ENCODE data around the gene ARSD. TPM values are rescaled to one million over a fixed set of nuclear protein-coding genes. Genes with fewer than 3 reads are reported as not detected.
"Not testable (repeated sequence)": the region's sequence is repeated elsewhere in the genome, so short reads cannot be mapped to it uniquely, and the experiment has no call there.

The ARSD gene
- total and polyA plus RNA-seq, 12 donors: 4.2 to 19.0 (median 6.8) TPM

DNA sequence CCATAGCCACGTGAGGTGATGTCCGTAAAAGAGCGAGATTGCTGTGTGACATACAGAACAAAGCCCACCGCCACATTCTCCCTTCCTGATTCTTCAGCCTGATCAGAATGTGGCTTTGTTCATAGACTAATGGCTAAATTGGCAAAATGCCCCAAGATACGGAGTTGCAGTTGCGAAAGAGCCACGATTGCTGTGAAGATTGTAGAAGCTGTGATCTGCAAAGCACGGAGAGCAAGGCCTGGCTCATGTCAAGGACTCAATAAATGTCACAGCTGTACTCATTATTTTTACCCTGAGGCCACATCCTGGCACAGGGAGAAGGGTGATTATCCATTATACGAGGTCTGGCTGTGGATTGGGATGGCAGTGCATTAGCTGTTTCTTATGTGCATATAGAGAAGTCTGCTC, 34.2 kb downstream of the ARSD start:
- TF ChIP-seq, protein P1, sequence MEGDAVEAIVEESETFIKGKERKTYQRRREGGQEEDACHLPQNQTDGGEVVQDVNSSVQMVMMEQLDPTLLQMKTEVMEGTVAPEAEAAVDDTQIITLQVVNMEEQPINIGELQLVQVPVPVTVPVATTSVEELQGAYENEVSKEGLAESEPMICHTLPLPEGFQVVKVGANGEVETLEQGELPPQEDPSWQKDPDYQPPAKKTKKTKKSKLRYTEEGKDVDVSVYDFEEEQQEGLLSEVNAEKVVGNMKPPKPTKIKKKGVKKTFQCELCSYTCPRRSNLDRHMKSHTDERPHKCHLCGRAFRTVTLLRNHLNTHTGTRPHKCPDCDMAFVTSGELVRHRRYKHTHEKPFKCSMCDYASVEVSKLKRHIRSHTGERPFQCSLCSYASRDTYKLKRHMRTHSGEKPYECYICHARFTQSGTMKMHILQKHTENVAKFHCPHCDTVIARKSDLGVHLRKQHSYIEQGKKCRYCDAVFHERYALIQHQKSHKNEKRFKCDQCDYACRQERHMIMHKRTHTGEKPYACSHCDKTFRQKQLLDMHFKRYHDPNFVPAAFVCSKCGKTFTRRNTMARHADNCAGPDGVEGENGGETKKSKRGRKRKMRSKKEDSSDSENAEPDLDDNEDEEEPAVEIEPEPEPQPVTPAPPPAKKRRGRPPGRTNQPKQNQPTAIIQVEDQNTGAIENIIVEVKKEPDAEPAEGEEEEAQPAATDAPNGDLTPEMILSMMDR (IDR thresholded peaks at IDR 0.05): no peak
- intact Hi-C loops (cut with DNase I): no loop called here

DNA sequence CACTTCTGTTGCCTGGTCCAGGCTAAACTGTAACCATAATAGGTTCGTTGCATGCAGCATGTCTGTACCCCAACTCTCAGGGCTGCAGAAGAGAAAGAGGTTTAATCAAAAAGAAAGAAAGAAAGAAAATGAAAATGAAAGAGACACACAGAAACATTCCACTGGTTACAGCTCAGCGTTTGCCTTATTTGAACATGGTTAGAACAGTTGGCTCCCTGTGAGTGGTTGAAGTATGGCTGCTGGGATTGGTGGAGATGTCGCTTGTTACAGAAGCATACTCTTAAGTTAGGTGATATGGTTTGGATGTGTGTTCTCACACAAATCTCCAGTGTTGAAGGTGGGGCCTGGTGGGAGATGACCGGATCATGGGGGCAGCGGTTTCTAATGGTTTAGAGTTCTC, 36.3 kb downstream of the ARSD start:
- H3K27ac ChIP-seq: no peak overlapping the region
- ATAC-seq (no peak), DNase-seq (no peak)
- no peaks in the 10 kb centered on the region for H3K9me3 ChIP-seq
- whole genome bisulfite sequencing, 2 donors: 96 to 99% methylated on average over 5 of the region's 5 CpGs
- peaks cover 0 to 27% (median 0%) of the 10 kb centered on the region in 9 donors for H3K4me1 ChIP-seq
- no peaks in the 10 kb centered on the region for H3K36me3 ChIP-seq
- TF ChIP-seq, protein P1 (IDR thresholded peaks at IDR 0.05): no peak
- H3K4me3 ChIP-seq: no peak overlapping the region
- peaks cover 0 to 4% (median 0%) of the 10 kb centered on the region in 7 donors for H3K27me3 ChIP-seq
- intact Hi-C loops (cut with DNase I): loop anchor here in 1 of 10 donors (2.0 kb wide), 1 partner anchor 118 kb away; no protein-coding TSS in a partner anchor

More for the DNA sequence above, 34.2 kb downstream of the ARSD start:
- H3K27me3 ChIP-seq: peaks cover 0 to 3% (median 0%) of the 10 kb centered on the region in 7 donors
- peaks cover 0 to 25% (median 0%) of the 10 kb centered on the region in 9 donors for H3K4me1 ChIP-seq
- H3K4me3 ChIP-seq: no peak overlapping the region
- no peaks in the 10 kb centered on the region for H3K36me3 ChIP-seq
- no peaks in the 10 kb centered on the region for H3K9me3 ChIP-seq
- H3K27ac ChIP-seq: no peak overlapping the region
- ATAC-seq (peak in 2 of 8 donors; percentile 22 to 66), DNase-seq (no peak)
- 44 to 45% methylated on average over 9 of the region's 9 CpGs for WGBS, 2 donors

DNA sequence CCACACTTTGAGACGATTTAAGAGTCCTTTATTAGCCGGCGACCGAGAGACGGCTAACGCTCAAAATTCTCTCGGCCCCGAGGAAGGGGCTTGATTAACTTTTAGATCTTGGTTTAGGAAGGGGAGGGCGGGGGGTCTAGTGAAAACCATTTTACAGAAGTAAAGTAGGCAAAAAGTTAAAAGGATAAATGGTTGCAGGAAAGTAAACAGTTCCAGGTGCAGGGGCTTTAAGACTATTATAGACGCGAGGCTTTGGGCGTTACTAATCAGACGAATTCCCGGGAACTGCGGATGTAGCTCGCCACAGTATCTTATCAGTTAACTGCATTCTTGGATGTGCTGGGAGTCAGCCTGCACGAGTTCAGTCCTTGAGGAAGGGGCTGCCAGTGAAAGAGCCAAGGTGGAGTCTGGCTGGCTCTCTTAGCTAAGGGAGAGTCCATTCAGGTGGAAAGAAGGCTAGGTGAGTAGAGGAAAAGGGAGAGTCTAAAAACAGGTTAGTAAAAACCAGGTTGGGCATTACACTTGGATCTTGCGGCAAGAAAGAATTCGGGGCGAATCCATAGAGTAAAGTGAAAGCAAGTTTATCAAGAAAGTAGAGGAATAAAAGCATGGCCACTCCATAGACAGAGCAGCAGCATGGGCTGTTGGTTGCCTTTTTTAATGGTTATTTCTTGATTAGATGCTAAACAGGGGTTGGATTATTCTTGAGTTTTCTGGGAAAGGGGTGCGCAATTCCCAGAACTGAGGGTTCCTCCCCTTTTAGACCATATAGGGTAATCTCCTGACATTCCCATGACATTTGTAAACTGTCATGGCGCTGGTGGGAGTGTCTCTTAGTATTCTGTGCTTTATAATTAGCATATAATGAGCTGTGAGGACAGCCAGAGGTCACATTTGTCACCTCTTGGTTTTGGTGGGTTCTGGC, 38.3 kb downstream of the ARSD start:
- H3K9me3 ChIP-seq; ATAC-seq; intact Hi-C loops (cut with DNase I); H3K4me3 ChIP-seq; H3K27ac ChIP-seq; H3K36me3 ChIP-seq; DNase-seq; H3K27me3 ChIP-seq: not testable (repeated sequence)
- 47 to 65% methylated on average over 13 to 20 of the region's 22 CpGs for WGBS, 2 donors
- peaks cover 0 to 20% (median 0%) of the 10 kb centered on the region in 9 donors for H3K4me1 ChIP-seq

DNA sequence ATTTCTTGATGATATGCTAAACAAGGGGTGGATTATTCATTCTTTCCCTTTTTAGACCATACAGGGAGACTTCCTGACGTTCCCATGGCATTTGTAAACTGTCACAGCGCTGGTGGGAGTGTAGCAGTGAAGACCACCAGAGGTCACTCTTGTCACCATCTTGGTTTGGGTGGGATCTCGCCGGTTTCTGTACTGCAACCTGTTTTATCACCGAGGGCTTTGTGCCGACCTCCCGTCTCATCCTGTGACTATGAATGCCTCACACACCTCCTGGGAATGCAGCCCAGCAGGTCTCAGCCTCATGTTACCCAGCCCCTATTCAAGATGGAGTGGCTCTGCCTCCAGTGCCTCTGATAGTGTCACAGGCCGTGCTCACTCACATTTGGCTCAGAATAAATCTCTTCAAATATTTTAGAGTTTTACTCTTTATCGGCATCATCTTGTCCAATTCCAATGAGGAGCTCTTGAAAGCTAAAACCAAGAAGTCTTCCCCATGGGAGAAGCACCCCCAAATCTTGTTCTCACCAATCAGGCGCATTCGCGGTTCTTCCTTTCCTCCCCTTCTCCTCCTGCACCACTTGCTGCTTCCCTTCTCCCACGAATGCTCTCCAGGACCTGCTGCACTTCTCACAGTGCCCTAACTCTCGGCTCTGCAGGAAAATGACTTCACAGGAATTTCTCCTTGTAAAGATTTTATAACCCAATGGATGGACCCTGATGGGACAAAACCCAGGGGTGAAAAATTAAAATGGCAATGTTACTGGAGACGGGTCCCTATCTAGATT, 39.2 kb downstream of the ARSD start:
- H3K4me1 ChIP-seq: peaks cover 0 to 16% (median 0%) of the 10 kb centered on the region in 9 donors
- WGBS, 2 donors: 19 to 25% methylated on average over 15 of the region's 15 CpGs
- TF ChIP-seq, protein P1 (IDR thresholded peaks at IDR 0.05): peak in 7 of 9 donors; percentile 29 to 53 (median 40)
- H3K4me3 ChIP-seq: peak overlapping the region; percentile 16 to 53 (median 48)
- H3K27ac ChIP-seq; H3K27me3 ChIP-seq; H3K36me3 ChIP-seq; intact Hi-C loops (cut with DNase I); H3K9me3 ChIP-seq: not testable (repeated sequence)
- ATAC-seq (peak in 5 of 8 donors; percentile 40 to 49 (median 43)), DNase-seq (peak in 1 of 2 donors; percentile 3)
